HCT116 (cell line): ENCODE measurements around the gene C1orf53. TPM values are rescaled to one million over a fixed set of nuclear protein-coding genes. Genes with fewer than 3 reads are reported as not detected.

Experiments used
- ATAC-seq: fragments of 200-7000 bp; cut with Tn5 transposase; 2 replicates; pipeline ENCODE4 v1.9.1; 2020; ENCODE audit warnings: mild to moderate bottlenecking, moderate library complexity
- BruUV-seq: library from RNA; stranded (reverse); fragments of 400-500 nt; replicated peaks from 2 replicates; lab custom pipeline; 2021; lab: Mats Ljungman, UMichigan
- CTCF ChIA-PET: fragments of 300-600 bp; sonication (Branson Sonifier 250); formaldehyde crosslinking; loops from one replicate; lab custom pipeline; 2021; ENCODE audit warnings: antibody characterized with exemption; lab: Charles Lee
- POLR2A ChIA-PET: fragments of 300-600, 350-600 bp; sonication (Branson Sonifier 250); formaldehyde crosslinking; loops from one replicate; lab custom pipeline; 2021; ENCODE audit warnings: antibody characterized with exemption; lab: Charles Lee
- RAD21 ChIA-PET, 2 experiments: fragments of 300-600 bp; sonication (Branson Sonifier 250); formaldehyde crosslinking; loops; one replicate each; lab custom pipeline; 2023; ENCODE audit warnings: low total read pairs in 2 of 2; ENCODE audit not compliant: uncharacterized antibody in 2 of 2, unreplicated experiment in 2 of 2, low non-redundant PET in 1 of 2; lab: Charles Lee
- DNase-seq: peaks from one replicate; pipeline ENCODE4 v3.0.0-alpha.2; 2010; ENCODE audit warnings: low read depth, low spot score
- H2AFZ ChIP-seq: fragments of 200-600 bp; shearing (Covaris generic), sonication (generic); 2 replicates; pipeline ENCODE4 v1.6.1; 2017; ENCODE audit warnings: low read depth, mixed run types, mixed read lengths, antibody characterized with exemption, low read length; ENCODE audit not compliant: poor library complexity, severe bottlenecking
- H3K27ac ChIP-seq: 2 replicates; pipeline ENCODE4 v1.5.1; 2012; ENCODE audit warnings: low read depth, low read length
- H3K27me3 ChIP-seq: fragments of 200-600 bp; sonication (generic); 2 replicates; pipeline ENCODE4 v1.6.1; 2016; ENCODE audit warnings: mixed run types, low read length, mixed read lengths; ENCODE audit not compliant: insufficient read depth
- H3K36me3 ChIP-seq, 2 experiments: fragments of 200-500 bp in 1 of 2; fragments of 200-600 bp in 1 of 2; sonication (Bioruptor generic) in 1 of 2; sonication (generic) in 1 of 2; 2 replicates each; pipeline versions ENCODE4 v1.5.1 to v1.6.1; 2014 to 2016; ENCODE audit warnings: low read length in 2 of 2, inconsistent platforms in 1 of 2, mixed read lengths in 1 of 2, mixed run types in 1 of 2; ENCODE audit not compliant: insufficient read depth in 2 of 2, control insufficient read depth in 1 of 2
- H3K4me1 ChIP-seq, 2 experiments: fragments of 200-600 bp in 1 of 2; sonication (generic) in 1 of 2; 2 replicates each; pipeline versions ENCODE4 v1.5.1 to v1.6.1; 2012 to 2017; ENCODE audit warnings: low read length in 2 of 2, inconsistent platforms in 1 of 2, mild to moderate bottlenecking in 1 of 2, mixed read lengths in 1 of 2, mixed run types in 1 of 2, moderate library complexity in 1 of 2; ENCODE audit not compliant: insufficient read depth in 2 of 2, control insufficient read depth in 1 of 2
- H3K4me2 ChIP-seq: fragments of 200-600 bp; sonication (generic); 2 replicates; pipeline ENCODE4 v1.6.1; 2017; ENCODE audit warnings: mixed run types, low read length, mixed read lengths
- H3K4me3 ChIP-seq, 2 experiments: fragments of 200-600 bp in 1 of 2; sonication (generic) in 1 of 2; replicated peaks in 1 of 2; 2 replicates each; pipeline ENCODE4 v1.5.1; 2011 to 2016; ENCODE audit warnings: low read length in 2 of 2, control low read depth in 1 of 2, low read depth in 1 of 2, mild to moderate bottlenecking in 1 of 2, mixed read lengths in 1 of 2, mixed run types in 1 of 2
- H3K79me2 ChIP-seq: fragments of 200-600 bp; sonication (generic); 2 replicates; pipeline ENCODE4 v1.6.1; 2017; ENCODE audit warnings: mild to moderate bottlenecking, mixed run types, low read length, moderate library complexity, mixed read lengths; ENCODE audit not compliant: insufficient read depth
- H3K9ac ChIP-seq: fragments of 200-600 bp; sonication (generic); 2 replicates; pipeline ENCODE4 v1.6.1; 2016; ENCODE audit warnings: low read length, mixed read lengths
- H3K9me2 ChIP-seq: fragments of 200-600 bp; sonication (generic), shearing (Covaris generic); 2 replicates; pipeline ENCODE4 v1.6.1; 2017; ENCODE audit warnings: mixed run types, mild to moderate bottlenecking, moderate library complexity; ENCODE audit not compliant: insufficient read depth
- H3K9me3 ChIP-seq, 2 experiments: fragments of 200-500 bp in 1 of 2; fragments of 200-600 bp in 1 of 2; sonication (Bioruptor generic) in 1 of 2; sonication (generic) in 1 of 2; 2 replicates each; pipeline ENCODE4 v1.6.1; 2014 to 2017; ENCODE audit warnings: low read length in 2 of 2, mixed read lengths in 2 of 2, inconsistent platforms in 1 of 2, low read depth in 1 of 2, mild to moderate bottlenecking in 1 of 2, mixed run types in 1 of 2, moderate library complexity in 1 of 2; ENCODE audit not compliant: control insufficient read depth in 1 of 2, insufficient read depth in 1 of 2
- H4K20me1 ChIP-seq: fragments of 200-600 bp; sonication (generic), shearing (Covaris generic); 2 replicates; pipeline ENCODE4 v1.6.1; 2017; ENCODE audit warnings: mixed run types, mild to moderate bottlenecking, moderate library complexity; ENCODE audit not compliant: insufficient read depth
- CEBPB ChIP-seq: IDR thresholded peaks from 2 replicates; pipeline ENCODE4 v1.6.1; 2012; ENCODE audit warnings: low read depth
- EZH2phosphoT487 ChIP-seq: fragments of 200-600 bp; IDR thresholded peaks from 2 replicates; pipeline ENCODE4 v1.6.1; 2018; ENCODE audit warnings: antibody characterized with exemption, borderline replicate concordance
- JUND ChIP-seq: IDR thresholded peaks from 2 replicates; pipeline ENCODE4 v1.6.1; 2012
- POLR2AphosphoS5 ChIP-seq: IDR thresholded peaks from 2 replicates; pipeline ENCODE4 v1.6.1; 2011; ENCODE audit warnings: mild to moderate bottlenecking, low read depth, low read length, moderate library complexity
- SRF ChIP-seq: IDR thresholded peaks from 2 replicates; pipeline ENCODE4 v1.6.1; 2012; ENCODE audit warnings: low read depth
- TCF7L2 ChIP-seq: IDR thresholded peaks from 2 replicates; pipeline ENCODE4 v1.7.0; 2011; ENCODE audit warnings: borderline replicate concordance, inconsistent platforms; ENCODE audit not compliant: insufficient read depth, insufficient read length; ENCODE audit errors: extremely low read depth
- intact Hi-C: fragments of 100-400 bp; cut with micrococcal nuclease; formaldehyde crosslinking; loops from 2 replicates; pipeline ENCODE4 v1.10.0; 2022
- total RNA-seq: library from RNA; stranded (reverse); gene quantifications from one replicate; pipeline ENCODE4 v1.2.1, GENCODE V29; 2021; ENCODE audit not compliant: unreplicated experiment
- TF ChIP-seq, protein P1 (sequence below): IDR thresholded peaks from 2 replicates; pipeline ENCODE4 v1.6.1; 2011; ENCODE audit warnings: mild to moderate bottlenecking, low read length, moderate library complexity; ENCODE audit not compliant: insufficient replicate concordance; ENCODE audit errors: extremely low read depth

The C1orf53 gene
- total RNA-seq, 1 experiment from 2014 or later = 4.2 TPM

DNA sequence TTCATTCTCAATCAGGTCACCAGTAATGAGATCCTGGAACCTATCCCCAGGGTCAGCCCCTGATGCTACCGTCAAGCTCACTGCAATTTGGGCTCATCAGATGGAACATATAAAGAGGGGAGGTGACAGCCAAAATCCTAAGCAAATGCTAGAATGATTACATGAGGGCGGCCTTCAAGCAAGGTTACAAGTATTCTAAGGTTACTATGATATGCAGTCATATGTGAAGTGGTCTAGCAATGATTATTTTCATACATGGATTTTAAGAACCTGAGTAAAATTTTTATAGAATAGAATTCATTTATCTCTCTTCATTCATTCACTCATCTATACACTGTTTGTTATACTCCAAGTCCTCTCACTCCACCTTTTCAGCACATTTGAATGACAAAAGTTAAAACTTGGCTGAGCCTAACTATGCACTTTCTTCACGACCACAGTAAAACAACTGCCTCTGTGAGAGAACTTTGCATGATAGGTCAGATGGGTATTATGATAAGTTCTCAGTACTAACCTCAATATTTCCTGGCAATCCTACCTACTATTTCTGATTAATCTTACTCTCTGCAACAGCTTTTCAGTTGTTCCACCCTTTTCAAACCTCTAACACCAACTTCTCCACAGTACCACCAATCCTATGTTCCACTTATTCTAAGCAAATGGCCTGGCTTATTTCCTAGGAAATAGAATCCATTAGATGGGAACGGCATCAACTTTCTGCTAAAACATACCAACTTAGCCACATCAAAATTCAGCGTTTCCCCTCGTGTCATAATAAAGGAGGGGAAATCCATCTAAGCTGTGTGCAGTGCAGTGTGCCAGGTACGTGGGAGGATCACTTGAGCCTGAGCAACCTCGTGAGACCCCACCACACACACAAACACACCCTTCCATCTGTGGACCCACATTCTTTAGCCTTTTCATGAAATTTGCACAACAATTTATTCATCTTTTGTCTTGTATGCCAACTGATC lies 46.8 kb downstream of the C1orf53 start:
- POLR2A ChIA-PET = no interaction called here

DNA sequence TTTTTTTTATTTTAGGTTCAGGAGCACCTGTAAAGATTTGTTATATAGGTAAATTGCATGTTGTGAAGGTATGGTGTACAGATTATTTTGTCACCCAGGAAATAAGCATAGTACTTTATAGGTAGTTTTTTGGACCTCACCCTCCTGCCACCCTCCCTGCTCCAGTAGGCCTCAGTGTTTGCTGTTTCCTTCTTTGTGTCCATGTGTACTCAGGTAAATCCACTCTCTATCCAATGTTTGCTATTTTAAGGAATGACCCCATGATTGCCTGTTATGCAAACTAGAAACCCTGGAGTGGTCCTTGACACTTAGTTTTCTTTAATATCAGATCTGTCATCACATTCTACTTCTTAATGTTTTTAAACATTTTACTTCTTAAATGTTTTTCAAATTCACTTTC lies 48.7 kb downstream of the C1orf53 start:
- Histone ChIP-seq H3K27me3 (no peaks in the 10 kb centered on the region), H3K36me3 (no peaks in the 10 kb centered on the region), H3K27ac (no peak overlapping the region), H3K9ac (no peak overlapping the region), H3K4me1 (no peaks in the 10 kb centered on the region), H4K20me1 (no peaks in the 10 kb centered on the region), H3K9me3 (no peaks in the 10 kb centered on the region), H3K4me2 (no peak overlapping the region), H3K9me2 (no peaks in the 10 kb centered on the region), H3K79me2 (no peaks in the 10 kb centered on the region), H3K4me3 (no peak overlapping the region), H2AFZ (no peak overlapping the region)
- ChIA-PET CTCF (no interaction called here), POLR2A (no interaction called here), RAD21 (no interaction called here)
- ATAC-seq = no peak
- TF ChIP-seq JUND (no peak), POLR2AphosphoS5 (no peak)
- TF ChIP-seq, protein P1, sequence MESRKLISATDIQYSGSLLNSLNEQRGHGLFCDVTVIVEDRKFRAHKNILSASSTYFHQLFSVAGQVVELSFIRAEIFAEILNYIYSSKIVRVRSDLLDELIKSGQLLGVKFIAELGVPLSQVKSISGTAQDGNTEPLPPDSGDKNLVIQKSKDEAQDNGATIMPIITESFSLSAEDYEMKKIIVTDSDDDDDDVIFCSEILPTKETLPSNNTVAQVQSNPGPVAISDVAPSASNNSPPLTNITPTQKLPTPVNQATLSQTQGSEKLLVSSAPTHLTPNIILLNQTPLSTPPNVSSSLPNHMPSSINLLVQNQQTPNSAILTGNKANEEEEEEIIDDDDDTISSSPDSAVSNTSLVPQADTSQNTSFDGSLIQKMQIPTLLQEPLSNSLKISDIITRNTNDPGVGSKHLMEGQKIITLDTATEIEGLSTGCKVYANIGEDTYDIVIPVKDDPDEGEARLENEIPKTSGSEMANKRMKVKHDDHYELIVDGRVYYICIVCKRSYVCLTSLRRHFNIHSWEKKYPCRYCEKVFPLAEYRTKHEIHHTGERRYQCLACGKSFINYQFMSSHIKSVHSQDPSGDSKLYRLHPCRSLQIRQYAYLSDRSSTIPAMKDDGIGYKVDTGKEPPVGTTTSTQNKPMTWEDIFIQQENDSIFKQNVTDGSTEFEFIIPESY = no peak
- no peak for DNase-seq
- intact Hi-C loops = no loop called here
- BruUV-seq = no TSS peak

More for the DNA sequence above, 46.8 kb downstream of the C1orf53 start:
- Histone ChIP-seq H3K4me1 (no peaks in the 10 kb centered on the region), H3K9ac (no peak overlapping the region), H4K20me1 (no peaks in the 10 kb centered on the region), H3K27me3 (no peaks in the 10 kb centered on the region), H3K79me2 (no peaks in the 10 kb centered on the region), H3K4me3 (no peak overlapping the region), H3K9me3 (no peaks in the 10 kb centered on the region), H3K4me2 (no peak overlapping the region), H3K27ac (no peak overlapping the region), H3K36me3 (no peaks in the 10 kb centered on the region), H3K9me2 (no peaks in the 10 kb centered on the region), H2AFZ (no peak overlapping the region)
- no TSS peak for BruUV-seq
- RAD21 ChIA-PET = no interaction called here
- intact Hi-C loops = no loop called here
- CTCF ChIA-PET = no interaction called here
- ATAC-seq (no peak), DNase-seq (no peak)
- TF ChIP-seq EZH2phosphoT487 (no peak), SRF (no peak), JUND (no peak), CEBPB (no peak), TCF7L2 (no peak)
